Breast epithelium (tissue), 3 donors: Measurements from ENCODE around the gene PARP12.

ENCODE experiments used
- CTCF ChIP-seq, 3 donors: fragments of 450-650 bp; IDR thresholded peaks; one replicate each; pipeline ENCODE4 v1.5.1; 2016 to 2017; ENCODE audit warnings: antibody characterized with exemption in 3 of 3, mild to moderate bottlenecking in 3 of 3, moderate library complexity in 3 of 3
- POLR2A ChIP-seq: fragments of 450-650 bp; IDR thresholded peaks from one replicate; pipeline ENCODE4 v1.6.1; 2016; ENCODE audit warnings: antibody characterized with exemption, mild to moderate bottlenecking, moderate library complexity
- POLR2AphosphoS5 ChIP-seq, 3 donors: sonication (generic); formaldehyde crosslinking; IDR thresholded peaks; one replicate each; pipeline ENCODE4 v1.6.1; 2017; ENCODE audit warnings: antibody characterized with exemption in 3 of 3

DNA sequence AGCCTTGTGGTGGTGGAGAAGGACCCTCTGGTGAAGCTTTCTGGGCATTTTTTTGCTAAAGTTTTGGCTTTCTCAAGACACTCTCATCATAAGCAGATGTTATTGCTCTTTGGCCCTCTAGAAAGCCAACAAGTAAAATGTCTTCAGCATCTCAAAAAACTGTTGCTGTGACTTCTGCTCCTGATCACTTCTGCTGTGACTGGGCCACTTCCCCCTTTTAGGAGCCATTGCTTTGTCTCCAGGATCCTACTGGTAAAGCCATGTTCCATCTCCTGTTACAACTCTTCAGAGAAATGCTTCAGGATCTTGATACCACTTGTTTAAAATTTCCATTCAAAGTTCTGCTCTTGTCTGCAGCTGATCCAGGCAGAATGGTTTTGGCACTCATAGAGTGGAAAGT, 10.9 kb downstream of the PARP12 start:
- no peak for TF ChIP-seq POLR2AphosphoS5 (IDR thresholded peaks at IDR 0.05)
- TF ChIP-seq CTCF (IDR thresholded peaks at IDR 0.05) = no peak
- TF ChIP-seq POLR2A = no peak
